IMR-90 (cell line): Measurements from ENCODE around the gene DPH7.

Source experiments
- BHLHE40 ChIP-seq: fragments of 150-350 bp; IDR thresholded peaks from 2 replicates; pipeline ENCODE4 v1.6.1; 2016; ENCODE audit warnings: mild to moderate bottlenecking, low read depth, low read length
- CEBPB ChIP-seq: IDR thresholded peaks from 2 replicates; pipeline ENCODE4 v1.6.1; 2012; ENCODE audit warnings: low read depth, low read length, improper control_type of control experiment
- ELK1 ChIP-seq: fragments of 150-350 bp; IDR thresholded peaks from 2 replicates; pipeline ENCODE4 v1.6.1; 2016; ENCODE audit warnings: low read depth, mild to moderate bottlenecking, low read length, moderate library complexity, borderline replicate concordance
- FOS ChIP-seq: fragments of 150-350 bp; IDR thresholded peaks from 2 replicates; pipeline ENCODE4 v1.6.1; 2016; ENCODE audit warnings: low read depth, low read length
- MAFK ChIP-seq: IDR thresholded peaks from 2 replicates; pipeline ENCODE4 v1.6.1; 2012; ENCODE audit warnings: low read depth, low read length, improper control_type of control experiment
- POLR2A ChIP-seq: IDR thresholded peaks from 2 replicates; pipeline ENCODE4 v1.6.1; 2012; ENCODE audit warnings: mild to moderate bottlenecking, low read depth, low read length
- RAD21 ChIP-seq: IDR thresholded peaks from 2 replicates; pipeline ENCODE4 v1.6.1; 2012; ENCODE audit warnings: low read length, improper control_type of control experiment
- RFX5 ChIP-seq: IDR thresholded peaks from 2 replicates; pipeline ENCODE4 v1.8.0; 2012; ENCODE audit warnings: low read depth, mild to moderate bottlenecking, low read length, moderate library complexity
- SMC3 ChIP-seq: fragments of 150-350 bp; IDR thresholded peaks from 2 replicates; pipeline ENCODE4 v1.6.1; 2016; ENCODE audit warnings: low read depth, mild to moderate bottlenecking, antibody characterized with exemption, low read length, moderate library complexity
- TF ChIP-seq, protein P1 (sequence below): conservative IDR thresholded peaks from 2 replicates; pipeline ENCODE4 v1.5.1; 2012; ENCODE audit warnings: mild to moderate bottlenecking, low read depth, low read length, improper control_type of control experiment
- TF ChIP-seq, protein P2 (sequence below): fragments of 150-350 bp; IDR thresholded peaks from 2 replicates; pipeline ENCODE4 v1.6.1; 2017; ENCODE audit warnings: mild to moderate bottlenecking, antibody characterized with exemption, low read length, low read depth

DNA sequence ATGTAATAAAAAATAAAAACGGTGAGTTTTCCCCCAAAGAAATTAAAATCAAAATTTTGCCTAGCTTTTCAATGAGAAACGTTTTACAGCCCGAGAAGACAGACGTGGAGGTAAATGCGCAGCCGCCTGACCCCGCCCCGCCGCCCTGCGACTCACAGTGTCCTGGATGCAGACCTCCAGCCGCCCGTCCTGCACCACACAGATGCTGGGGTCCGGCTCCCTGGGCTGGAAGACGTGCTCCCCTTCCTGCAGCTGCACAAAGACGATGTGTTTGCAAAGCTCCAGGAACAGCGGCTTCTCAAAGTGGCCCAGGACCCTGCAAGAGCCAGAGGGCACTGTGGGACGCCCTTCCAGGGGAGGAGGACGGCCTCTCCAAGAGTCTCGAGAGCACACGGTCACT lies 36.2 kb downstream of the DPH7 start:
- TF ChIP-seq POLR2A (no peak), RFX5 (no peak), MAFK (no peak), CEBPB (no peak), SMC3 (no peak), ELK1 (no peak), FOS (no peak), BHLHE40 (no peak), RAD21 (no peak)
- TF ChIP-seq, protein P1, sequence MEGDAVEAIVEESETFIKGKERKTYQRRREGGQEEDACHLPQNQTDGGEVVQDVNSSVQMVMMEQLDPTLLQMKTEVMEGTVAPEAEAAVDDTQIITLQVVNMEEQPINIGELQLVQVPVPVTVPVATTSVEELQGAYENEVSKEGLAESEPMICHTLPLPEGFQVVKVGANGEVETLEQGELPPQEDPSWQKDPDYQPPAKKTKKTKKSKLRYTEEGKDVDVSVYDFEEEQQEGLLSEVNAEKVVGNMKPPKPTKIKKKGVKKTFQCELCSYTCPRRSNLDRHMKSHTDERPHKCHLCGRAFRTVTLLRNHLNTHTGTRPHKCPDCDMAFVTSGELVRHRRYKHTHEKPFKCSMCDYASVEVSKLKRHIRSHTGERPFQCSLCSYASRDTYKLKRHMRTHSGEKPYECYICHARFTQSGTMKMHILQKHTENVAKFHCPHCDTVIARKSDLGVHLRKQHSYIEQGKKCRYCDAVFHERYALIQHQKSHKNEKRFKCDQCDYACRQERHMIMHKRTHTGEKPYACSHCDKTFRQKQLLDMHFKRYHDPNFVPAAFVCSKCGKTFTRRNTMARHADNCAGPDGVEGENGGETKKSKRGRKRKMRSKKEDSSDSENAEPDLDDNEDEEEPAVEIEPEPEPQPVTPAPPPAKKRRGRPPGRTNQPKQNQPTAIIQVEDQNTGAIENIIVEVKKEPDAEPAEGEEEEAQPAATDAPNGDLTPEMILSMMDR = no peak
- TF ChIP-seq, protein P2, sequence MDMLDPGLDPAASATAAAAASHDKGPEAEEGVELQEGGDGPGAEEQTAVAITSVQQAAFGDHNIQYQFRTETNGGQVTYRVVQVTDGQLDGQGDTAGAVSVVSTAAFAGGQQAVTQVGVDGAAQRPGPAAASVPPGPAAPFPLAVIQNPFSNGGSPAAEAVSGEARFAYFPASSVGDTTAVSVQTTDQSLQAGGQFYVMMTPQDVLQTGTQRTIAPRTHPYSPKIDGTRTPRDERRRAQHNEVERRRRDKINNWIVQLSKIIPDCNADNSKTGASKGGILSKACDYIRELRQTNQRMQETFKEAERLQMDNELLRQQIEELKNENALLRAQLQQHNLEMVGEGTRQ = no peak
